WTC11 (cell line): ENCODE data around the gene RNASET2. TPM values are rescaled to one million over a fixed set of nuclear protein-coding genes. Genes with fewer than 3 reads are reported as not detected.

Experiments
- ATAC-seq: fragments of 200-7000 bp; cut with Tn5 transposase; 2 replicates; pipeline ENCODE4 v1.10.0; 2021; ENCODE audit warnings: mild to moderate bottlenecking, moderate library complexity
- CTCF ChIA-PET: fragments of 300-600 bp; sonication (Branson Sonifier 250); formaldehyde crosslinking; loops from one replicate; lab custom pipeline; 2021; ENCODE audit warnings: antibody characterized with exemption; lab: Charles Lee
- POLR2A ChIA-PET: fragments of 350-600 bp; sonication (Branson Sonifier 250); formaldehyde crosslinking; loops from one replicate; lab custom pipeline; 2021; ENCODE audit warnings: antibody characterized with exemption; lab: Charles Lee
- DNase-seq: peaks from one replicate; pipeline ENCODE4 v3.0.0; 2021; ENCODE audit warnings: low spot score
- H3K27ac Mint-ChIP-seq: 2 replicates; pipeline ENCODE4 v1.8.0; 2021; ENCODE audit warnings: mixed read lengths
- H3K27me3 Mint-ChIP-seq: 2 replicates; pipeline ENCODE4 v1.8.0; 2021; ENCODE audit warnings: low read depth, mild to moderate bottlenecking, moderate library complexity, mixed read lengths
- H3K36me3 Mint-ChIP-seq: 2 replicates; pipeline ENCODE4 v1.8.0; 2021; ENCODE audit warnings: mixed read lengths
- H3K4me1 Mint-ChIP-seq: 2 replicates; pipeline ENCODE4 v1.8.0; 2022; ENCODE audit warnings: mixed read lengths
- H3K4me3 Mint-ChIP-seq: 2 replicates; pipeline ENCODE4 v1.8.0; 2021; ENCODE audit warnings: mild to moderate bottlenecking, moderate library complexity, mixed read lengths
- H3K9me3 Mint-ChIP-seq: 2 replicates; pipeline ENCODE4 v1.8.0; 2021; ENCODE audit warnings: mixed read lengths
- ARID4B ChIP-seq: sonication (generic); formaldehyde crosslinking; IDR thresholded peaks from 2 replicates; pipeline ENCODE4 v1.8.0; 2023; ENCODE audit warnings: missing genetic modification reagents, mild to moderate bottlenecking, borderline replicate concordance
- CBFB ChIP-seq: sonication (generic); formaldehyde crosslinking; IDR thresholded peaks from 2 replicates; pipeline ENCODE4 v1.8.1; 2022; ENCODE audit warnings: mild to moderate bottlenecking, low read depth, missing genetic modification reagents
- CTCF ChIP-seq: fragments of 200-600 bp; IDR thresholded peaks from 2 replicates; pipeline ENCODE4 v1.8.0; 2022; ENCODE audit warnings: antibody characterized with exemption
- E2F5 ChIP-seq: sonication (generic); formaldehyde crosslinking; IDR thresholded peaks from 2 replicates; pipeline ENCODE4 v1.8.1; 2022; ENCODE audit warnings: mild to moderate bottlenecking, moderate library complexity, missing genetic modification reagents
- FOXP4 ChIP-seq: sonication (generic); formaldehyde crosslinking; IDR thresholded peaks from 2 replicates; pipeline ENCODE4 v1.8.0; 2022; ENCODE audit warnings: mild to moderate bottlenecking, missing genetic modification reagents
- GTF2I ChIP-seq: fragments of 250-450 bp; sonication (Bioruptor Pico); conservative IDR thresholded peaks from 2 replicates; pipeline ENCODE4 v1.4.0; 2021; ENCODE audit warnings: mild to moderate bottlenecking
- JUN ChIP-seq: sonication (generic); formaldehyde crosslinking; IDR thresholded peaks from 2 replicates; pipeline ENCODE4 v1.8.0; 2023; ENCODE audit warnings: mild to moderate bottlenecking, missing genetic modification reagents
- PRRX2 ChIP-seq: fragments of 250-450 bp; sonication (Bioruptor Pico); IDR thresholded peaks from 2 replicates; pipeline ENCODE4 v1.8.0; 2021; ENCODE audit warnings: mild to moderate bottlenecking
- RELA ChIP-seq: sonication (generic); formaldehyde crosslinking; IDR thresholded peaks from 2 replicates; pipeline ENCODE4 v1.8.1; 2022; ENCODE audit warnings: missing genetic modification reagents, mild to moderate bottlenecking, borderline replicate concordance
- SMAD4 ChIP-seq: sonication (generic); formaldehyde crosslinking; IDR thresholded peaks from 2 replicates; pipeline ENCODE4 v1.8.0; 2022; ENCODE audit warnings: mild to moderate bottlenecking, missing genetic modification reagents
- TEAD4 ChIP-seq: sonication (generic); formaldehyde crosslinking; IDR thresholded peaks from 2 replicates; pipeline ENCODE4 v1.8.0; 2022; ENCODE audit warnings: mild to moderate bottlenecking, missing genetic modification reagents
- USF2 ChIP-seq: sonication (generic); formaldehyde crosslinking; IDR thresholded peaks from 2 replicates; pipeline ENCODE4 v1.8.1; 2023; ENCODE audit warnings: mild to moderate bottlenecking, missing genetic modification reagents, moderate library complexity
- ZNF232 ChIP-seq: sonication (generic); formaldehyde crosslinking; IDR thresholded peaks from 2 replicates; pipeline ENCODE4 v1.8.0; 2022; ENCODE audit warnings: mild to moderate bottlenecking, missing genetic modification reagents
- ZNF396 ChIP-seq: fragments of 250-450 bp; sonication (Bioruptor Pico); IDR thresholded peaks from 2 replicates; pipeline ENCODE4 v1.8.0; 2021; ENCODE audit warnings: mild to moderate bottlenecking, moderate library complexity, borderline replicate concordance
- ZNF671 ChIP-seq: fragments of 250-450 bp; sonication (Bioruptor Pico); IDR thresholded peaks from 2 replicates; pipeline ENCODE4 v1.8.0; 2021; ENCODE audit warnings: mild to moderate bottlenecking
- total RNA-seq: library from RNA; stranded (reverse); gene quantifications from 3 replicates; pipeline ENCODE4 v1.2.3, GENCODE V29; 2021

Gene RNASET2
- total RNA-seq, 1 experiment from 2014 or later: 35.6 TPM

GRCh38 chr6:166902211-166902755 lies 54.1 kb downstream of the RNASET2 start:
- POLR2A ChIA-PET: no interaction called here
- H3K27me3 Mint-ChIP-seq: no peaks in the 10 kb centered on the region
- CTCF ChIA-PET: interaction anchor here (0.6 kb wide), 1 partner anchor 187 kb away, joined by 3 read pairs; no protein-coding TSS in a partner anchor
- H3K36me3 Mint-ChIP-seq: no peaks in the 10 kb centered on the region
- H3K4me1 Mint-ChIP-seq: peaks cover 15% of the 10 kb centered on the region
- no peak overlapping the region for H3K4me3 Mint-ChIP-seq
- ATAC-seq (no peak), DNase-seq (no peak)
- no peak for TF ChIP-seq SMAD4
- TF ChIP-seq ZNF671 (CRISPR knock-in tag): no peak
- TF ChIP-seq ZNF232 (CRISPR knock-in tag): no peak
- no peak for TF ChIP-seq JUN (CRISPR knock-in tag)
- no peak for TF ChIP-seq ZNF396 (CRISPR knock-in tag)
- 0 out of 2 replicates have a peak, but pooled peaks cover 3% of the 10 kb centered on the region for H3K9me3 Mint-ChIP-seq
- peak overlapping the region; percentile 10; the same call in 1 of the 2 replicates for H3K27ac Mint-ChIP-seq

GRCh38 chr6:166901626-166902025 lies 54.7 kb downstream of the RNASET2 start:
- ChIA-PET POLR2A (no interaction called here), CTCF (no interaction called here)
- no peak overlapping the region; the same call in 1 of the 2 replicates for H3K27ac Mint-ChIP-seq
- H3K9me3 Mint-ChIP-seq: 0 out of 2 replicates have a peak, but pooled peaks cover 3% of the 10 kb centered on the region
- no peaks in the 10 kb centered on the region for H3K36me3 Mint-ChIP-seq
- peaks cover 15% of the 10 kb centered on the region for H3K4me1 Mint-ChIP-seq
- DNase-seq (no peak), ATAC-seq (no peak)
- H3K27me3 Mint-ChIP-seq: no peaks in the 10 kb centered on the region
- no peak overlapping the region for H3K4me3 Mint-ChIP-seq
- TF ChIP-seq ZNF396 (CRISPR knock-in tag) (no peak), CTCF (no peak), RELA (CRISPR knock-in tag) (no peak), FOXP4 (CRISPR knock-in tag) (no peak), E2F5 (CRISPR knock-in tag) (no peak), USF2 (no peak), CBFB (CRISPR knock-in tag) (no peak), GTF2I (no peak), PRRX2 (CRISPR knock-in tag) (no peak), ARID4B (CRISPR knock-in tag) (no peak), TEAD4 (no peak)
